Thymus (tissue), 14 donors: Measurements from ENCODE around the gene GNL3. TPM values are rescaled to one million over a fixed set of nuclear protein-coding genes. Genes with fewer than 3 reads are reported as not detected.

Experiments
- DNase-seq, 9 donors: peaks; one replicate each; pipeline ENCODE4 v3.0.0-alpha.2; 2013; ENCODE audit warnings: low spot score in 9 of 9, low read depth in 6 of 9, missing footprints in 1 of 9
- H3K27ac ChIP-seq, 2 donors: one replicate each; pipeline ENCODE4 v1.5.1; 2013; ENCODE audit warnings: control low read depth in 1 of 2, low read depth in 1 of 2, low read length in 1 of 2, mild to moderate bottlenecking in 1 of 2, moderate library complexity in 1 of 2
- H3K27me3 ChIP-seq, 2 donors: one replicate each; pipeline ENCODE4 v1.5.1; 2013; ENCODE audit warnings: low read length in 1 of 2; ENCODE audit not compliant: control insufficient read depth in 2 of 2, insufficient read depth in 1 of 2
- H3K36me3 ChIP-seq, 2 donors: one replicate each; pipeline ENCODE4 v1.5.1; 2013; ENCODE audit warnings: low read length in 1 of 2, mild to moderate bottlenecking in 1 of 2, moderate library complexity in 1 of 2; ENCODE audit not compliant: control insufficient read depth in 2 of 2, insufficient read depth in 2 of 2
- H3K4me1 ChIP-seq, 2 donors: one replicate each; pipeline ENCODE4 v1.5.1; 2013; ENCODE audit warnings: low read length in 2 of 2; ENCODE audit not compliant: control insufficient read depth in 2 of 2, insufficient read depth in 2 of 2
- H3K4me3 ChIP-seq, 2 donors: one replicate each; pipeline ENCODE4 v1.5.1; 2013; ENCODE audit warnings: low read length in 2 of 2, control low read depth in 1 of 2, mild to moderate bottlenecking in 1 of 2
- H3K9me3 ChIP-seq, 2 donors: one replicate each; pipeline ENCODE4 v1.5.1; 2013; ENCODE audit warnings: low read length in 1 of 2, mild to moderate bottlenecking in 1 of 2; ENCODE audit not compliant: control insufficient read depth in 2 of 2, insufficient read depth in 1 of 2
- WGBS: extraction: QIAGEN DNeasy Blood & Tissue Kit; methylation state at CpG from one replicate; pipeline ENCODE4 v1.1.7; 2013; 5-methylcytosine and 5-hydroxymethylcytosine counted together
- long read RNA-seq, 10 donors: transcript quantifications; one replicate each; lab custom pipeline, GENCODE V29; 2026
- polyA plus RNA-seq: library from polyadenylated mRNA; stranded (reverse); fragments of 200-250 nt; gene quantifications from one replicate; pipeline ENCODE4 v1.2.3, GENCODE V29; 2013
- total RNA-seq: library from RNA; stranded (reverse); fragments of 120-200 nt; gene quantifications from one replicate; pipeline ENCODE4 v1.2.4, GENCODE V29; 2013
- donor health status: healthy.

Gene GNL3
- total RNA-seq = 84.2 TPM
- polyA plus RNA-seq = 67.4 TPM
- long read RNA-seq, donor 1, partial matches to known transcripts = 0 of 2 reads
- long read RNA-seq, donor 1, other reads (novel, unspliced or antisense) = 0 of 2 reads
- long read RNA-seq, donor 2, transcript GNL3-204 (4 exons, 597 nt) = minor isoform, 12 of 131 reads
- long read RNA-seq, donor 2, transcript GNL3-202 (15 exons, 2,040 nt) = major isoform, 24 of 131 reads
- long read RNA-seq, donor 2, partial matches to known transcripts = 64 of 131 reads
- long read RNA-seq, donor 2, other reads (novel, unspliced or antisense) = 25 of 131 reads
- long read RNA-seq, donor 3, transcript GNL3-212 (2 exons, 523 nt) = minor isoform, 8 of 81 reads
- long read RNA-seq, donor 3, transcript GNL3-202 (15 exons, 2,040 nt) = major isoform, 20 of 81 reads
- long read RNA-seq, donor 3, transcript GNL3-204 (4 exons, 597 nt) = minor isoform, 14 of 81 reads
- long read RNA-seq, donor 3, partial matches to known transcripts = 36 of 81 reads
- long read RNA-seq, donor 3, other reads (novel, unspliced or antisense) = 0 of 81 reads
- long read RNA-seq, donor 4, transcript GNL3-204 (4 exons, 597 nt) = major isoform, 6 of 21 reads
- long read RNA-seq, donor 4, partial matches to known transcripts = 10 of 21 reads
- long read RNA-seq, donor 4, other reads (novel, unspliced or antisense) = 0 of 21 reads
- long read RNA-seq, donor 5, transcript GNL3-204 (4 exons, 597 nt) = minor isoform, 13 of 182 reads
- long read RNA-seq, donor 5, transcript GNL3-202 (15 exons, 2,040 nt) = major isoform, 15 of 182 reads
- long read RNA-seq, donor 5, partial matches to known transcripts = 125 of 182 reads
- long read RNA-seq, donor 5, other reads (novel, unspliced or antisense) = 23 of 182 reads
- long read RNA-seq, donor 6, transcript GNL3-202 (15 exons, 2,040 nt) = major isoform, 12 of 40 reads
- long read RNA-seq, donor 6, partial matches to known transcripts = 20 of 40 reads
- long read RNA-seq, donor 6, other reads (novel, unspliced or antisense) = 5 of 40 reads
- long read RNA-seq, donor 7, transcript GNL3-204 (4 exons, 597 nt) = minor isoform, 17 of 81 reads
- long read RNA-seq, donor 7, transcript GNL3-202 (15 exons, 2,040 nt) = major isoform, 24 of 81 reads
- long read RNA-seq, donor 7, partial matches to known transcripts = 25 of 81 reads
- long read RNA-seq, donor 7, other reads (novel, unspliced or antisense) = 11 of 81 reads
- long read RNA-seq, donor 8, transcript GNL3-202 (15 exons, 2,040 nt) = major isoform, 6 of 16 reads
- long read RNA-seq, donor 8, partial matches to known transcripts = 6 of 16 reads
- long read RNA-seq, donor 8, other reads (novel, unspliced or antisense) = 0 of 16 reads
- long read RNA-seq, donor 9, transcript GNL3-202 (15 exons, 2,040 nt) = major isoform, 8 of 28 reads
- long read RNA-seq, donor 9, transcript GNL3-204 (4 exons, 597 nt) = minor isoform, 6 of 28 reads
- long read RNA-seq, donor 9, partial matches to known transcripts = 12 of 28 reads
- long read RNA-seq, donor 9, other reads (novel, unspliced or antisense) = 0 of 28 reads
- long read RNA-seq, donor 10, transcript GNL3-204 (4 exons, 597 nt) = minor isoform, 8 of 18 reads
- long read RNA-seq, donor 10, transcript GNL3-202 (15 exons, 2,040 nt) = major isoform, 10 of 18 reads
- long read RNA-seq, donor 10, partial matches to known transcripts = 0 of 18 reads
- long read RNA-seq, donor 10, other reads (novel, unspliced or antisense) = 0 of 18 reads

GRCh38 chr3:52685709-52686691 is at the start of gene GNL3, which contains the start of gene PBRM1:
Gene GNL3, plus strand, starts transcription at chr3:52686032. Its CDS starts 61 bp downstream, at chr3:52686093.
Gene PBRM1, minus strand, starts transcription at chr3:52685913.
- Histone ChIP-seq H3K4me1 (peaks cover 12 to 15% of the 10 kb centered on the region in 2 donors), H3K36me3 (peaks cover 26 to 47% of the 10 kb centered on the region in 2 donors), H3K4me3 (peak within 1 kb of the TSS; percentile 78 to 93), H3K27me3 (no peaks in the 10 kb centered on the region), H3K9me3 (peaks cover 0 to 4% of the 10 kb centered on the region in 2 donors), H3K27ac (peak within 1 kb of the TSS; percentile 85 to 100)
- WGBS = under 1% methylated on average over 82 of the region's 82 CpGs
- peak; percentile 90 to 98 (median 94) for DNase-seq

- peaks cover 55 to 83% of the 10 kb centered on the region in 2 donors for H3K36me3 ChIP-seq
- no peaks in the 10 kb centered on the region for H3K9me3 ChIP-seq
- no peaks in the 10 kb centered on the region for H3K27me3 ChIP-seq
- H3K27ac ChIP-seq = no peak overlapping the region
- no peaks in the 10 kb centered on the region for H3K4me1 ChIP-seq
- WGBS = 98% methylated on average over 4 of the region's 4 CpGs
- H3K4me3 ChIP-seq = no peak overlapping the region
- no peak for DNase-seq
Measured at GRCh38 chr3:52636673-52637072, 49.2 kb upstream of the GNL3 start.

- H3K36me3 ChIP-seq = peaks cover 52 to 78% of the 10 kb centered on the region in 2 donors
- DNase-seq = no peak
- WGBS = 97% methylated on average over 6 of the region's 6 CpGs
- no peaks in the 10 kb centered on the region for H3K27me3 ChIP-seq
- H3K4me3 ChIP-seq = no peak overlapping the region
- no peaks in the 10 kb centered on the region for H3K9me3 ChIP-seq
- H3K27ac ChIP-seq = no peak overlapping the region
- no peaks in the 10 kb centered on the region for H3K4me1 ChIP-seq
Measured at GRCh38 chr3:52645549-52645948, 40.3 kb upstream of the GNL3 start.

GRCh38 chr3:52649461-52650210 is 36.2 kb upstream of the GNL3 start:
- H3K9me3 ChIP-seq = no peaks in the 10 kb centered on the region
- 98% methylated on average over 5 of the region's 5 CpGs for WGBS
- no peak for DNase-seq
- no peaks in the 10 kb centered on the region for H3K4me1 ChIP-seq
- H3K27ac ChIP-seq = no peak overlapping the region
- no peak overlapping the region for H3K4me3 ChIP-seq
- peaks cover 48 to 83% of the 10 kb centered on the region in 2 donors for H3K36me3 ChIP-seq
- H3K27me3 ChIP-seq = no peaks in the 10 kb centered on the region

- Histone ChIP-seq H3K27ac (no peak overlapping the region), H3K27me3 (no peaks in the 10 kb centered on the region), H3K36me3 (peaks cover 42 to 82% of the 10 kb centered on the region in 2 donors), H3K9me3 (no peaks in the 10 kb centered on the region), H3K4me1 (no peaks in the 10 kb centered on the region), H3K4me3 (no peak overlapping the region)
- 98% methylated on average over 1 of the region's 1 CpG for WGBS
- DNase-seq = no peak
Measured at GRCh38 chr3:52650439-52650838, 35.4 kb upstream of the GNL3 start.

- H3K4me3 ChIP-seq = no peak overlapping the region
- H3K27me3 ChIP-seq = no peaks in the 10 kb centered on the region
- H3K27ac ChIP-seq = no peak overlapping the region
- H3K36me3 ChIP-seq = peaks cover 43 to 84% of the 10 kb centered on the region in 2 donors
- no peak for DNase-seq
- no peaks in the 10 kb centered on the region for H3K9me3 ChIP-seq
- no peaks in the 10 kb centered on the region for H3K4me1 ChIP-seq
Measured at GRCh38 chr3:52651592-52651991, 34.2 kb upstream of the GNL3 start.

- Histone ChIP-seq H3K9me3 (no peaks in the 10 kb centered on the region), H3K4me1 (no peaks in the 10 kb centered on the region), H3K27ac (no peak overlapping the region), H3K27me3 (no peaks in the 10 kb centered on the region), H3K36me3 (peaks cover 41 to 85% of the 10 kb centered on the region in 2 donors), H3K4me3 (no peak overlapping the region)
- 95% methylated on average over 3 of the region's 3 CpGs for WGBS
- no peak for DNase-seq
Measured at GRCh38 chr3:52655895-52656294, 29.9 kb upstream of the GNL3 start.
